HepG2 (cell line): ENCODE measurements around the gene PRR33. TPM values are rescaled to one million over a fixed set of nuclear protein-coding genes. Genes with fewer than 3 reads are reported as not detected.

Experiments used
- FOXA3 ChIP-seq: IDR thresholded peaks from 2 replicates; pipeline ENCODE4 v1.6.1; 2016; ENCODE audit warnings: missing genetic modification reagents, missing compliant biosample characterization
- GATAD1 ChIP-seq: IDR thresholded peaks from 2 replicates; pipeline ENCODE4 v1.6.1; 2016; ENCODE audit warnings: missing genetic modification reagents, missing compliant biosample characterization
- MEIS1 ChIP-seq: sonication (generic); formaldehyde crosslinking; IDR thresholded peaks from 2 replicates; pipeline ENCODE4 v1.9.0; 2021; ENCODE audit warnings: mild to moderate bottlenecking, missing genetic modification reagents, moderate library complexity, borderline replicate concordance
- NFYC ChIP-seq: IDR thresholded peaks from 2 replicates; pipeline ENCODE4 v1.6.1; 2016; ENCODE audit warnings: missing genetic modification reagents, missing compliant biosample characterization
- NKX3-1 ChIP-seq: sonication (generic); formaldehyde crosslinking; IDR thresholded peaks from 2 replicates; pipeline ENCODE4 v1.5.0; 2020; ENCODE audit warnings: missing genetic modification reagents
- NPAS2 ChIP-seq: sonication (generic); formaldehyde crosslinking; IDR thresholded peaks from 2 replicates; pipeline ENCODE4 v1.8.0; 2022; ENCODE audit warnings: mild to moderate bottlenecking, missing genetic modification reagents, borderline replicate concordance
- RFXAP ChIP-seq: sonication (generic); formaldehyde crosslinking; IDR thresholded peaks from 2 replicates; pipeline ENCODE4 v1.4.0; 2020; ENCODE audit warnings: missing genetic modification reagents, borderline replicate concordance
- SALL2 ChIP-seq: sonication (generic); formaldehyde crosslinking; IDR thresholded peaks from 2 replicates; pipeline ENCODE4 v1.8.1; 2023; ENCODE audit warnings: mild to moderate bottlenecking, missing genetic modification reagents, inconsistent platforms
- SIN3B ChIP-seq: fragments of 150-350 bp; IDR thresholded peaks from 2 replicates; pipeline ENCODE4 v1.6.1; 2014; ENCODE audit warnings: low read length
- THYN1 ChIP-seq: sonication (generic); formaldehyde crosslinking; IDR thresholded peaks from 2 replicates; pipeline ENCODE4 v1.8.1; 2023; ENCODE audit warnings: low read depth, mild to moderate bottlenecking, moderate library complexity, missing genetic modification reagents, borderline replicate concordance
- U2AF1 ChIP-seq: fragments of 200-400 bp; formaldehyde crosslinking; optimal IDR thresholded peaks from 2 replicates; pipeline ENCODE3; 2017; ENCODE audit warnings: mild to moderate bottlenecking, low read depth, low read length
- YY1 ChIP-seq: IDR thresholded peaks from 2 replicates; pipeline ENCODE4 v1.6.1; 2011; ENCODE audit warnings: low read length, low read depth, moderate library complexity, mild to moderate bottlenecking; ENCODE audit not compliant: insufficient read depth, insufficient replicate concordance
- ZMYM4 ChIP-seq: sonication (generic); formaldehyde crosslinking; IDR thresholded peaks from 2 replicates; pipeline ENCODE4 v1.8.1; 2023; ENCODE audit warnings: mild to moderate bottlenecking, missing genetic modification reagents
- ZNF20 ChIP-seq: sonication (generic); formaldehyde crosslinking; IDR thresholded peaks from 2 replicates; pipeline ENCODE4 v1.4.0; 2020; ENCODE audit warnings: mild to moderate bottlenecking, moderate library complexity, missing genetic modification reagents
- ZNF605 ChIP-seq: sonication (generic); formaldehyde crosslinking; IDR thresholded peaks from 2 replicates; pipeline ENCODE4 v1.8.0; 2022; ENCODE audit warnings: mild to moderate bottlenecking, missing genetic modification reagents
- ZNF704 ChIP-seq: sonication (generic); formaldehyde crosslinking; IDR thresholded peaks from 2 replicates; pipeline ENCODE4 v1.8.1; 2023; ENCODE audit warnings: mild to moderate bottlenecking, inconsistent platforms, moderate library complexity, missing genetic modification reagents, borderline replicate concordance
- ZNF761 ChIP-seq: sonication (generic); formaldehyde crosslinking; conservative IDR thresholded peaks from 2 replicates; pipeline ENCODE4 v1.4.0; 2020; ENCODE audit warnings: mild to moderate bottlenecking, missing genetic modification reagents
- ZNF879 ChIP-seq: sonication (generic); formaldehyde crosslinking; IDR thresholded peaks from 2 replicates; pipeline ENCODE4 v1.8.1; 2023; ENCODE audit warnings: missing genetic modification reagents
- ZZZ3 ChIP-seq: sonication (generic); formaldehyde crosslinking; IDR thresholded peaks from 2 replicates; pipeline ENCODE4 v1.4.0; 2020; ENCODE audit warnings: missing genetic modification reagents, mild to moderate bottlenecking, borderline replicate concordance
- polyA plus RNA-seq, 8 experiments: library from polyadenylated mRNA; depleted of rRNA in 3 of 8; stranded (reverse) in 7 of 8; unstranded in 1 of 8; fragments of >200 nt; fragmentation: Illumina TruSeq in 4 of 8; extraction: Trizol in 4 of 8; gene quantifications; 2 replicates each; pipeline versions ENCODE4 v1.2.1 to v1.2.3, GENCODE V29; 2011 to 2016; ENCODE audit warnings: low read depth in 4 of 8, missing spikeins in 1 of 8, mixed read lengths in 1 of 8; ENCODE audit not compliant: insufficient read depth in 1 of 8
- total RNA-seq, 5 experiments: library from RNA; depleted of rRNA; stranded (reverse); fragments of >200 nt; fragmentation: Illumina TruSeq; extraction: Trizol; gene quantifications; 2 replicates each; pipeline ENCODE4 v1.2.3, GENCODE V29; 2016; ENCODE audit warnings: low read depth in 1 of 5
- TF ChIP-seq, protein P1 (sequence below): sonication (generic); formaldehyde crosslinking; IDR thresholded peaks from 2 replicates; pipeline ENCODE4 v1.4.0; 2020; ENCODE audit warnings: missing genetic modification reagents
- TF ChIP-seq, protein P2 (sequence below): sonication (generic); formaldehyde crosslinking; IDR thresholded peaks from 2 replicates; pipeline ENCODE4 v1.5.0; 2020; ENCODE audit warnings: missing genetic modification reagents
- TF ChIP-seq, protein P3 (sequence below): IDR thresholded peaks from 2 replicates; pipeline ENCODE4 v1.6.1; 2016; ENCODE audit warnings: missing compliant biosample characterization, missing genetic modification reagents, borderline replicate concordance
- TF ChIP-seq, protein P4 (sequence below): sonication (generic); formaldehyde crosslinking; conservative IDR thresholded peaks from 2 replicates; pipeline ENCODE4 v1.8.1; 2023; ENCODE audit warnings: missing genetic modification reagents

Gene PRR33
- total and polyA plus RNA-seq, 2 of the 13 experiments (the other 11 are each of a cell fraction or from before 2014, with no cell fraction given), result not detected

DNA sequence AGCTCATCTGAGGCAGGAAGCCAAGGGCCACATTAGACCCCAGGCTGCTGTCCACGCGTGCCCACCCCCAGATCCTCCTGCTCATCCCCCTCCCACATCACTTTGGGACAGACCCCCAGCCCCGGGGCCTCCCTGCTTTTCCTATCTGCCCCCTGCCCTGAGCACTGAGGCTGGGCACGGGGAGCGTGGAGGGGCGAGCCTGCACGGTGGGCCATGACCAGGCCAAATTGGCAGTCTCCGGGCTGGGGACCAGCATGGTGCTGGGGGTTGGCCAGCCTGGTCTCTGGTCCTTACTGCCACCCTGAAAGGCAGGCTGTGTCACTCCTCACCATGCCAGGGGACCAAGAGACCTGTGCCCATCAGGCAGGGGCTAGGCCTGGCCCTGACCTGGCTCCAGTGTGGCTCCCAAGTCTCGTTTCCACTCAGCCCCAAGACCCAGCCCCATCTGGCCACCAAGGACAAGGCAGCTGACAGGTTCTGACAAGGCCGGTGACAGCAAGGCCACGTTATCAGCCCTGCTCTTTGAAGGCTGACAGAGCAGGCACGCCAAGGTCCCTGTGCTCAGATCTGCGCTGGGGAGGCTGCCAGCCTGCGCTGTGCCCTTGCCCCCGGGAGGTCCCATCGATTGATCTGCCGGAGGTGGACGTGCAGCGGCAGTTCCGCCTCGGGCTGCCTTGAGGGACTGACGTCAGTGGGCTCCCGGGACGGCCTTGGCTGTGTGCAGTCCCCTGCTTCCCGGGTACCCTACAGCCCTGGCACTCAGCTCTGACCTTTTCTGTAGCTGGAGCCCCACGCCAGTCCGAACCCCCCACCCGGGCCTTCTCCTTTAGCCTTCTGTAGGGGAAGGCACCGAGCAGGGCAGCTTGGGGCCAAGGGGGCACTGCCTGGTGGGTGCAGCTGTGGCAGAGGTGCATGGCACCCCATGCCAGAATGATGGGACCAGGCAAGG lies 49.3 kb downstream of the PRR33 start (continued):
- no peak for TF ChIP-seq ZNF704 (CRISPR knock-in tag)
- TF ChIP-seq MEIS1 (CRISPR knock-in tag), result peak; percentile 100
- peak; percentile 78 for TF ChIP-seq GATAD1
- TF ChIP-seq YY1, result peak; percentile 74
- no peak for TF ChIP-seq ZNF20 (CRISPR knock-in tag)
- TF ChIP-seq, protein P1, sequence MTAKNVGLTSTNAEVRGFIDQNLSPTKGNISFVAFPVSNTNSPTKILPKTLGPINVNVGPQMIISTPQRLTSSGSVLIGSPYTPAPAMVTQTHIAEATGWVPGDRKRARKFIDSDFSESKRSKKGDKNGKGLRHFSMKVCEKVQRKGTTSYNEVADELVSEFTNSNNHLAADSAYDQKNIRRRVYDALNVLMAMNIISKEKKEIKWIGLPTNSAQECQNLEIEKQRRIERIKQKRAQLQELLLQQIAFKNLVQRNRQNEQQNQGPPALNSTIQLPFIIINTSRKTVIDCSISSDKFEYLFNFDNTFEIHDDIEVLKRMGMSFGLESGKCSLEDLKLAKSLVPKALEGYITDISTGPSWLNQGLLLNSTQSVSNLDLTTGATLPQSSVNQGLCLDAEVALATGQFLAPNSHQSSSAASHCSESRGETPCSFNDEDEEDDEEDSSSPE, result peak; percentile 72
- TF ChIP-seq, protein P2, sequence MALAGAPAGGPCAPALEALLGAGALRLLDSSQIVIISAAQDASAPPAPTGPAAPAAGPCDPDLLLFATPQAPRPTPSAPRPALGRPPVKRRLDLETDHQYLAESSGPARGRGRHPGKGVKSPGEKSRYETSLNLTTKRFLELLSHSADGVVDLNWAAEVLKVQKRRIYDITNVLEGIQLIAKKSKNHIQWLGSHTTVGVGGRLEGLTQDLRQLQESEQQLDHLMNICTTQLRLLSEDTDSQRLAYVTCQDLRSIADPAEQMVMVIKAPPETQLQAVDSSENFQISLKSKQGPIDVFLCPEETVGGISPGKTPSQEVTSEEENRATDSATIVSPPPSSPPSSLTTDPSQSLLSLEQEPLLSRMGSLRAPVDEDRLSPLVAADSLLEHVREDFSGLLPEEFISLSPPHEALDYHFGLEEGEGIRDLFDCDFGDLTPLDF (CRISPR knock-in tag), result no peak
- no peak for TF ChIP-seq THYN1
- TF ChIP-seq, protein P3, sequence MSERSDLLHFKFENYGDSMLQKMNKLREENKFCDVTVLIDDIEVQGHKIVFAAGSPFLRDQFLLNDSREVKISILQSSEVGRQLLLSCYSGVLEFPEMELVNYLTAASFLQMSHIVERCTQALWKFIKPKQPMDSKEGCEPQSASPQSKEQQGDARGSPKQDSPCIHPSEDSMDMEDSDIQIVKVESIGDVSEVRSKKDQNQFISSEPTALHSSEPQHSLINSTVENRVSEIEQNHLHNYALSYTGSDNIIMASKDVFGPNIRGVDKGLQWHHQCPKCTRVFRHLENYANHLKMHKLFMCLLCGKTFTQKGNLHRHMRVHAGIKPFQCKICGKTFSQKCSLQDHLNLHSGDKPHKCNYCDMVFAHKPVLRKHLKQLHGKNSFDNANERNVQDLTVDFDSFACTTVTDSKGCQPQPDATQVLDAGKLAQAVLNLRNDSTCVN (CRISPR knock-in tag), result peak; percentile 79; the same call in 1 of the 2 replicates
- TF ChIP-seq, protein P4, sequence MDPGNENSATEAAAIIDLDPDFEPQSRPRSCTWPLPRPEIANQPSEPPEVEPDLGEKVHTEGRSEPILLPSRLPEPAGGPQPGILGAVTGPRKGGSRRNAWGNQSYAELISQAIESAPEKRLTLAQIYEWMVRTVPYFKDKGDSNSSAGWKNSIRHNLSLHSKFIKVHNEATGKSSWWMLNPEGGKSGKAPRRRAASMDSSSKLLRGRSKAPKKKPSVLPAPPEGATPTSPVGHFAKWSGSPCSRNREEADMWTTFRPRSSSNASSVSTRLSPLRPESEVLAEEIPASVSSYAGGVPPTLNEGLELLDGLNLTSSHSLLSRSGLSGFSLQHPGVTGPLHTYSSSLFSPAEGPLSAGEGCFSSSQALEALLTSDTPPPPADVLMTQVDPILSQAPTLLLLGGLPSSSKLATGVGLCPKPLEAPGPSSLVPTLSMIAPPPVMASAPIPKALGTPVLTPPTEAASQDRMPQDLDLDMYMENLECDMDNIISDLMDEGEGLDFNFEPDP (CRISPR knock-in tag), result no peak
- TF ChIP-seq ZNF761 (CRISPR knock-in tag), result no peak
- TF ChIP-seq ZNF605 (CRISPR knock-in tag), result peak; percentile 67
- peak; percentile 67 for TF ChIP-seq ZMYM4 (CRISPR knock-in tag)
- TF ChIP-seq FOXA3 (CRISPR knock-in tag), result peak; percentile 87
- no peak for TF ChIP-seq SALL2 (CRISPR knock-in tag)
- no peak for TF ChIP-seq SIN3B
- no peak for TF ChIP-seq ZNF879 (CRISPR knock-in tag)
- TF ChIP-seq NFYC (CRISPR knock-in tag), result no peak; the same call in 1 of the 2 replicates
- TF ChIP-seq NKX3-1 (CRISPR knock-in tag), result no peak
- TF ChIP-seq ZZZ3 (CRISPR knock-in tag), result no peak; the same call in 1 of the 2 replicates
- TF ChIP-seq NPAS2 (CRISPR knock-in tag), result no peak; the same call in 1 of the 2 replicates
- TF ChIP-seq RFXAP (CRISPR knock-in tag), result peak; percentile 69; the same call in 1 of the 2 replicates
- TF ChIP-seq U2AF1, result no peak
